Mesenchymal stem cell (in vitro differentiated cells and primary cell): ENCODE data around the gene CUTA.
A peak's percentile ranks its signal among the peaks of the same experiment; 100 is the strongest.

Experiments used
- DNase-seq: peaks from one replicate; pipeline ENCODE4 v3.0.0-alpha.2; 2013
- H2AFZ ChIP-seq: one replicate; pipeline ENCODE4 v1.6.1; 2013; ENCODE audit warnings: low read depth, mild to moderate bottlenecking, control low read depth, inconsistent platforms, low read length, moderate library complexity
- H2AK5ac ChIP-seq: 2 replicates; pipeline ENCODE4 v1.6.1; 2013; ENCODE audit warnings: low read length, moderate library complexity, mild to moderate bottlenecking, inconsistent platforms; ENCODE audit not compliant: severe bottlenecking
- H2BK120ac ChIP-seq: one replicate; pipeline ENCODE4 v1.6.1; 2013; ENCODE audit warnings: low read depth, mild to moderate bottlenecking, inconsistent platforms, low read length, moderate library complexity
- H2BK12ac ChIP-seq, 2 experiments: one replicate each; pipeline ENCODE4 v1.6.1; 2013; ENCODE audit warnings: inconsistent platforms in 2 of 2, low read length in 2 of 2, mild to moderate bottlenecking in 2 of 2, moderate library complexity in 2 of 2, control low read depth in 1 of 2
- H2BK15ac ChIP-seq: one replicate; pipeline ENCODE4 v1.6.1; 2013; ENCODE audit warnings: mild to moderate bottlenecking, low read depth, inconsistent platforms; ENCODE audit not compliant: poor library complexity, severe bottlenecking
- H2BK5ac ChIP-seq: 2 replicates; pipeline ENCODE4 v1.6.1; 2013; ENCODE audit warnings: low read depth, mild to moderate bottlenecking, low read length, control low read depth, inconsistent platforms; ENCODE audit not compliant: poor library complexity, severe bottlenecking
- H3K14ac ChIP-seq, 2 experiments: one replicate each; pipeline ENCODE4 v1.6.1; 2013; ENCODE audit warnings: inconsistent platforms in 2 of 2, low read length in 2 of 2, control low read depth in 1 of 2, mild to moderate bottlenecking in 1 of 2, moderate library complexity in 1 of 2
- H3K18ac ChIP-seq, 2 experiments: one replicate each; pipeline ENCODE4 v1.6.1; 2013; ENCODE audit warnings: inconsistent platforms in 2 of 2, low read length in 2 of 2, control low read depth in 1 of 2, low read depth in 1 of 2, mild to moderate bottlenecking in 1 of 2
- H3K23ac ChIP-seq, 2 experiments: one replicate each; pipeline ENCODE4 v1.6.1; 2013; ENCODE audit warnings: inconsistent platforms in 2 of 2, low read length in 2 of 2, mild to moderate bottlenecking in 2 of 2, moderate library complexity in 2 of 2, control low read depth in 1 of 2
- H3K27ac ChIP-seq: 2 replicates; pipeline ENCODE4 v1.5.1; 2013; ENCODE audit warnings: mild to moderate bottlenecking, moderate library complexity, low read length, control low read depth, inconsistent platforms; ENCODE audit not compliant: poor library complexity, severe bottlenecking
- H3K27me3 ChIP-seq, 2 experiments: 2 replicates each; pipeline versions ENCODE4 v1.6.1 to v1.7.0; 2013; ENCODE audit warnings: low read length in 2 of 2, mild to moderate bottlenecking in 2 of 2, moderate library complexity in 2 of 2, control low read depth in 1 of 2, inconsistent platforms in 1 of 2; ENCODE audit not compliant: control insufficient read depth in 1 of 2, insufficient read depth in 1 of 2
- H3K36me3 ChIP-seq, 2 experiments: 2 replicates each; pipeline versions ENCODE4 v1.6.1 to v1.7.0; 2013; ENCODE audit warnings: low read length in 2 of 2, control low read depth in 1 of 2, inconsistent platforms in 1 of 2, low read depth in 1 of 2, mild to moderate bottlenecking in 1 of 2; ENCODE audit not compliant: insufficient read depth in 2 of 2, control insufficient read depth in 1 of 2
- H3K4ac ChIP-seq, 2 experiments: one replicate each; pipeline ENCODE4 v1.6.1; 2013; ENCODE audit warnings: inconsistent platforms in 2 of 2, low read length in 2 of 2, mild to moderate bottlenecking in 2 of 2, moderate library complexity in 2 of 2, control low read depth in 1 of 2, low read depth in 1 of 2
- H3K4me1 ChIP-seq: 2 replicates; pipeline ENCODE4 v1.6.1; 2013; ENCODE audit warnings: low read depth, low read length, control low read depth; ENCODE audit not compliant: control insufficient read depth, insufficient read depth
- H3K4me2 ChIP-seq: 2 replicates; pipeline ENCODE4 v1.6.1; 2013; ENCODE audit warnings: low read length, mild to moderate bottlenecking, inconsistent platforms; ENCODE audit not compliant: poor library complexity, severe bottlenecking
- H3K4me3 ChIP-seq, 2 experiments: 2 replicates each; pipeline versions ENCODE4 v1.5.1 to v1.7.0; 2013; ENCODE audit warnings: low read length in 2 of 2, mild to moderate bottlenecking in 2 of 2, control low read depth in 1 of 2, low read depth in 1 of 2; ENCODE audit not compliant: insufficient read depth in 1 of 2
- H3K79me1 ChIP-seq: replicated peaks from 2 replicates; pipeline ENCODE4 v1.6.1; 2013; ENCODE audit warnings: mild to moderate bottlenecking, control low read depth, low read length, inconsistent platforms; ENCODE audit not compliant: poor library complexity, severe bottlenecking
- H3K9ac ChIP-seq: 2 replicates; pipeline ENCODE4 v1.7.0; 2013; ENCODE audit warnings: mild to moderate bottlenecking, low read length, moderate library complexity
- H3K9me3 ChIP-seq: 2 replicates; pipeline ENCODE4 v1.7.0; 2013; ENCODE audit warnings: mild to moderate bottlenecking, low read length; ENCODE audit not compliant: control insufficient read depth
- H4K8ac ChIP-seq: one replicate; pipeline ENCODE4 v1.6.1; 2013; ENCODE audit warnings: inconsistent platforms, mild to moderate bottlenecking, low read length, moderate library complexity
- H4K91ac ChIP-seq: one replicate; pipeline ENCODE4 v1.6.1; 2013; ENCODE audit warnings: mild to moderate bottlenecking, low read length, inconsistent platforms
- WGBS: methylation state at CpG from one replicate; pipeline ENCODE4 v1.1.7; 2013; ENCODE audit warnings: mixed read lengths; 5-methylcytosine and 5-hydroxymethylcytosine counted together

The CUTA gene

DNA sequence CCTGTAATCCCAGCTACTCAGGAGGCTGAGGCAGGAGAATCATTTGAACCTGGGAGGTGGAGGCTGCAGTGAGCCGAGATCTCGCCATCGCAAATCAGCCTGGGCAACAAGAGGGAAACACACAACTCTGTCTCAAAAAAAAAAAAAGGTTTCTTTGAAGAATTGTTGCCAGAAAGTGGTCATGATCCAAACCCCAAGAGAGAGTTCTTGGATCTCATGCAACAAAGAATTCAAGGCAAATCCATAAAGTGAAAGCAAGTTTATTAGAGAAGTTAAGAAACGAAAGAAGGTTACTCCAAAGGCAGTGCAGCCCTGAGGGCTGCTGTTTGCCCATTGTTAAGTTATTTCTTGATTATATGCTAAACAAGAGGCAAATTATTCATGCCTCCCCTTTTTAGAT, 40.7 kb downstream of the CUTA start:
- Histone ChIP-seq H3K4me3 (peak overlapping the region in 1 of 2 experiments; percentile 64), H3K27ac (no peak overlapping the region), H4K8ac (no peak overlapping the region), H4K91ac (no peak overlapping the region), H2BK5ac (no peak overlapping the region), H2BK120ac (no peak overlapping the region), H2AFZ (no peak overlapping the region), H2AK5ac (no peak overlapping the region), H2BK15ac (no peak overlapping the region), H3K79me1 (no peaks in the 10 kb centered on the region), H3K18ac (no peak overlapping the region), H3K14ac (no peak overlapping the region), H3K9ac (peak overlapping the region; percentile 89), H3K27me3 (peaks cover 0 to 12% of the 10 kb centered on the region in 2 experiments), H3K23ac (no peak overlapping the region), H3K4me2 (no peak overlapping the region), H3K4ac (no peak overlapping the region), H2BK12ac (no peak overlapping the region), H3K36me3 (no peaks in the 10 kb centered on the region), H3K9me3 (no peaks in the 10 kb centered on the region), H3K4me1 (no peaks in the 10 kb centered on the region)
- 97% methylated on average over 4 of the region's 4 CpGs for WGBS
- DNase-seq = no peak

- H2BK120ac ChIP-seq = no peak overlapping the region
- H3K27me3 ChIP-seq = peaks cover 0 to 9% of the 10 kb centered on the region in 2 experiments
- no peak overlapping the region for H2BK12ac ChIP-seq
- WGBS = 83% methylated on average over 9 of the region's 9 CpGs
- H2BK15ac ChIP-seq = no peak overlapping the region
- no peak overlapping the region for H3K4ac ChIP-seq
- H3K79me1 ChIP-seq = no peaks in the 10 kb centered on the region
- peak overlapping the region; percentile 89 for H3K9ac ChIP-seq
- no peak overlapping the region for H3K14ac ChIP-seq
- H3K4me2 ChIP-seq = no peak overlapping the region
- H3K9me3 ChIP-seq = no peaks in the 10 kb centered on the region
- no peak overlapping the region for H2BK5ac ChIP-seq
- no peak overlapping the region for H4K91ac ChIP-seq
- DNase-seq = peak; percentile 77
- no peak overlapping the region for H4K8ac ChIP-seq
- no peaks in the 10 kb centered on the region for H3K36me3 ChIP-seq
- H2AK5ac ChIP-seq = no peak overlapping the region
- no peak overlapping the region for H3K18ac ChIP-seq
- no peak overlapping the region for H3K23ac ChIP-seq
- no peak overlapping the region for H2AFZ ChIP-seq
- H3K27ac ChIP-seq = no peak overlapping the region
- H3K4me3 ChIP-seq = peak overlapping the region in 1 of 2 experiments; percentile 58
- no peaks in the 10 kb centered on the region for H3K4me1 ChIP-seq
Observed at GRCh38 chr6:33375143-33375671, 42.7 kb downstream of the CUTA start.

- no peak overlapping the region for H2BK120ac ChIP-seq
- no peak for DNase-seq
- WGBS = 80% methylated on average over 8 of the region's 8 CpGs
- H3K14ac ChIP-seq = no peak overlapping the region
- H3K27me3 ChIP-seq = peaks cover 0 to 9% of the 10 kb centered on the region in 2 experiments
- peak overlapping the region; percentile 89 for H3K9ac ChIP-seq
- H3K4ac ChIP-seq = no peak overlapping the region
- no peaks in the 10 kb centered on the region for H3K36me3 ChIP-seq
- H3K79me1 ChIP-seq = no peaks in the 10 kb centered on the region
- H2AK5ac ChIP-seq = no peak overlapping the region
- no peaks in the 10 kb centered on the region for H3K4me1 ChIP-seq
- H3K23ac ChIP-seq = no peak overlapping the region
- no peak overlapping the region for H2BK12ac ChIP-seq
- no peaks in the 10 kb centered on the region for H3K9me3 ChIP-seq
- H3K4me3 ChIP-seq = peak overlapping the region in 1 of 2 experiments; percentile 58
- H2BK15ac ChIP-seq = no peak overlapping the region
- no peak overlapping the region for H2BK5ac ChIP-seq
- H3K27ac ChIP-seq = no peak overlapping the region
- H4K8ac ChIP-seq = no peak overlapping the region
- no peak overlapping the region for H3K18ac ChIP-seq
- no peak overlapping the region for H2AFZ ChIP-seq
- H4K91ac ChIP-seq = no peak overlapping the region
- H3K4me2 ChIP-seq = no peak overlapping the region
Observed at GRCh38 chr6:33373960-33374910, 43.7 kb downstream of the CUTA start.

DNA sequence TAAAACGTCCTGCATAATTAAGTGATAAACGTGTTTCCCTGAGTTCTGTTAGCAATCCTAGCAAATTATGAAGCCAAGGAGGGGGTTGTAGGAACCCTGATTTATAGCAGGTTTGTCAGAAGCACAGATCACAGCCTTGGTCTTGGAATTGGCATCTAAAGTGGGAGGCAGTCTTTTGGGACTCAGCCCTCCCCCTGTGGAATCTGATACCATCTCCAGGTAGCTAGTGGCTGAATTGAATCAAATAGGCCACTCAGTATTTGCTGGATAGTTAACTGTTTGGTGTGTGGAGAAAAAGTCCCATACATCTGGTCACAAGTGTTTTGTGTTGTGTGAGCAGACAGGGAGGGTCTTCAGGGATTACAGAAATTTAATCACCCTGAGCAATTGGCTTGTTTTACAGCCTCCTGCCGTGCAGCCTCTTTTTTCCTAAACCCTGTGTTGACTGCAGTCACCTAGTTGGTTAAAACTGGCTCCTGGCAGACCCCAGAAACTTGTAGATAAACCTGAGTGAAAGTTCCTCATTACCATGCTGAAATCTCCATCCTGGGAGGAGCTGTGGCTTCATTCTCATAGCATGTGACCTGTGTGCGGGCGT, 45.3 kb downstream of the CUTA start:
- Histone ChIP-seq H3K18ac (no peak overlapping the region), H2BK12ac (no peak overlapping the region), H4K8ac (no peak overlapping the region), H4K91ac (no peak overlapping the region), H3K79me1 (no peaks in the 10 kb centered on the region), H3K14ac (no peak overlapping the region), H2BK15ac (no peak overlapping the region), H3K27me3 (peaks cover 0 to 9% of the 10 kb centered on the region in 2 experiments), H3K9ac (no peak overlapping the region), H2BK5ac (no peak overlapping the region), H3K4me1 (no peaks in the 10 kb centered on the region), H2BK120ac (no peak overlapping the region), H2AFZ (no peak overlapping the region), H3K23ac (no peak overlapping the region), H3K4ac (no peak overlapping the region), H3K4me3 (no peak overlapping the region), H3K36me3 (no peaks in the 10 kb centered on the region), H3K4me2 (no peak overlapping the region), H2AK5ac (no peak overlapping the region), H3K9me3 (no peaks in the 10 kb centered on the region), H3K27ac (no peak overlapping the region)
- DNase-seq = no peak
- WGBS = 63% methylated on average over 5 of the region's 5 CpGs
